Kidney (tissue), 14 donors: ENCODE measurements around the gene SULT4A1. TPM values are rescaled to one million over a fixed set of nuclear protein-coding genes. Genes with fewer than 3 reads are reported as not detected.
"Not testable (repeated sequence)": the region's sequence is repeated elsewhere in the genome, so short reads cannot be mapped to it uniquely, and the experiment has no call there.

Source experiments
- DNase-seq, 5 donors: peaks; one replicate each; pipeline ENCODE4 v3.0.0-alpha.2; 2013 to 2020
- FAIRE-seq: peaks from 2 replicates; lab custom pipeline; 2012; peaks lifted over from hg19 to GRCh38; lab: Jason Lieb, UNC
- H3K27ac ChIP-seq, 2 donors: one replicate each; pipeline ENCODE4 v1.7.0; 2013; ENCODE audit warnings: low read depth in 2 of 2, low read length in 2 of 2, inconsistent platforms in 1 of 2
- H3K27me3 ChIP-seq: one replicate; pipeline ENCODE4 v1.7.1; 2013; ENCODE audit warnings: low read length, inconsistent platforms; ENCODE audit not compliant: control insufficient read depth, insufficient read depth
- H3K36me3 ChIP-seq, 3 donors: one replicate each; pipeline versions ENCODE4 v1.7.0 to v1.7.1; 2013; ENCODE audit warnings: low read length in 3 of 3, control low read depth in 1 of 3, inconsistent platforms in 1 of 3; ENCODE audit not compliant: insufficient read depth in 3 of 3, control insufficient read depth in 2 of 3
- H3K4me1 ChIP-seq, 3 donors: one replicate each; pipeline versions ENCODE4 v1.7.0 to v1.7.1; 2013; ENCODE audit warnings: low read length in 3 of 3, inconsistent platforms in 1 of 3, low read depth in 1 of 3; ENCODE audit not compliant: control insufficient read depth in 2 of 3, insufficient read depth in 2 of 3
- H3K4me3 ChIP-seq, 3 donors: one replicate each; pipeline versions ENCODE4 v1.7.0 to v1.8.1; 2013; ENCODE audit warnings: low read length in 3 of 3, control low read depth in 1 of 3, inconsistent platforms in 1 of 3
- H3K9ac ChIP-seq, 3 donors: one replicate each; pipeline versions ENCODE4 v1.7.0 to v1.7.1; 2013; ENCODE audit warnings: low read length in 3 of 3, control low read depth in 1 of 3, inconsistent platforms in 1 of 3
- H3K9me3 ChIP-seq, 3 donors: one replicate each; pipeline versions ENCODE4 v1.7.0 to v1.7.1; 2013; ENCODE audit warnings: low read length in 3 of 3, control low read depth in 1 of 3, inconsistent platforms in 1 of 3; ENCODE audit not compliant: control insufficient read depth in 2 of 3, insufficient read depth in 1 of 3
- CTCF ChIP-seq: IDR thresholded peaks from 3 replicates; pipeline ENCODE4 v1.5.1; 2012; ENCODE audit warnings: mild to moderate bottlenecking, moderate library complexity, borderline replicate concordance; ENCODE audit not compliant: insufficient read depth; ENCODE audit errors: extremely low read depth
- intact Hi-C: fragments of 100-400 bp; cut with DNase I; formaldehyde crosslinking; loops from one replicate; pipeline ENCODE4 v1.11.1; 2022
- polyA plus RNA-seq: library from polyadenylated mRNA; stranded (reverse); fragments of 350-450 nt; fragmentation: Illumina TruSeq; extraction: RNeasy Lipid Tissue Mini Kit (QIAGEN cat#74804); gene quantifications from one replicate; pipeline ENCODE4 v1.2.3, GENCODE V29; 2014; ENCODE audit warnings: low read depth, low replicate concordance; ENCODE audit not compliant: insufficient read depth
- total RNA-seq: library from RNA; stranded (reverse); fragmentation: NEBNext Ultra II Directional; extraction: Animal tissue kit (Norgen Biotek cat#: 25700); gene quantifications from one replicate; pipeline ENCODE4 v1.2.1, GENCODE V29; 2021
- donor health status: control.
- donor health status: control.
- donor health status: control.
- donor health status: control.
- donor health status: control.
- donor health status: DM: yes; HTN: yes; CAD: no.
- donor health status: Normal renal cell carcinoma (clear cell type).

SULT4A1 gene
- total and polyA plus RNA-seq, 2 donors from 2014 or later = 0.52 to 0.57 TPM

GRCh38 chr22:43876866-43877509 is 14.7 kb upstream of the SULT4A1 start:
- H3K9me3 ChIP-seq = no peaks in the 10 kb centered on the region
- DNase-seq = peak in 2 of 5 donors; percentile 11 to 25
- TF ChIP-seq CTCF = no peak
- H3K4me1 ChIP-seq = no peaks in the 10 kb centered on the region
- H3K9ac ChIP-seq = no peak overlapping the region
- intact Hi-C loops = no loop called here
- FAIRE-seq = no peak
- H3K27me3 ChIP-seq = no peaks in the 10 kb centered on the region
- H3K27ac ChIP-seq = no peak overlapping the region
- H3K36me3 ChIP-seq = no peaks in the 10 kb centered on the region
- no peak overlapping the region for H3K4me3 ChIP-seq

DNA sequence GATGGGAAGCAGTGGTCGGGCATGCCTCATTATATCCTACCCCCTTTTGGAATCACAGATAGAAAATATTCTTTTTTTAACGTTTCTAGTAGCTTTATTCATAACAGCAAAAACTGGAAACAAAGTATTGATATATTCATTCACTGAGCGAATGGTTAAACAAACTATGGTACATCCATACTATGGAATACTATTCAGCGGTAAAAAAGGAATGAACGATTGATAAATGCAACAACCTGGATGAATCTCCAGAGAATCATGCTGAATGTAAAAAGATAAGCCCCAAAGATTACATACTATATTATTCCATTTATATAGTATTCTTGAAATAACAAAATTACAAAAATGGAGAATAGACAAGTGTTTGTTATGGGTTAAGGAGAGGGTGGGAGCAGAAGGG is 7.5 kb upstream of the SULT4A1 start:
- peaks cover 0 to 4% (median 0%) of the 10 kb centered on the region in 3 donors for H3K9me3 ChIP-seq
- no peaks in the 10 kb centered on the region for H3K4me1 ChIP-seq
- no peak for TF ChIP-seq CTCF
- FAIRE-seq (no peak), DNase-seq (no peak)
- no peak overlapping the region for H3K4me3 ChIP-seq
- H3K27me3 ChIP-seq = no peaks in the 10 kb centered on the region
- no peak overlapping the region for H3K9ac ChIP-seq
- no peak overlapping the region for H3K27ac ChIP-seq
- intact Hi-C loops = no loop called here
- H3K36me3 ChIP-seq = no peaks in the 10 kb centered on the region

- H3K9ac ChIP-seq, H3K27ac ChIP-seq, FAIRE-seq, H3K4me1 ChIP-seq, intact Hi-C loops, H3K36me3 ChIP-seq, H3K27me3 ChIP-seq, H3K9me3 ChIP-seq, H3K4me3 ChIP-seq: not testable (repeated sequence)
- DNase-seq = peak in 2 of 5 donors; percentile 6
Measured at GRCh38 chr22:43869001-43869400, 6.7 kb upstream of the SULT4A1 start.

DNA sequence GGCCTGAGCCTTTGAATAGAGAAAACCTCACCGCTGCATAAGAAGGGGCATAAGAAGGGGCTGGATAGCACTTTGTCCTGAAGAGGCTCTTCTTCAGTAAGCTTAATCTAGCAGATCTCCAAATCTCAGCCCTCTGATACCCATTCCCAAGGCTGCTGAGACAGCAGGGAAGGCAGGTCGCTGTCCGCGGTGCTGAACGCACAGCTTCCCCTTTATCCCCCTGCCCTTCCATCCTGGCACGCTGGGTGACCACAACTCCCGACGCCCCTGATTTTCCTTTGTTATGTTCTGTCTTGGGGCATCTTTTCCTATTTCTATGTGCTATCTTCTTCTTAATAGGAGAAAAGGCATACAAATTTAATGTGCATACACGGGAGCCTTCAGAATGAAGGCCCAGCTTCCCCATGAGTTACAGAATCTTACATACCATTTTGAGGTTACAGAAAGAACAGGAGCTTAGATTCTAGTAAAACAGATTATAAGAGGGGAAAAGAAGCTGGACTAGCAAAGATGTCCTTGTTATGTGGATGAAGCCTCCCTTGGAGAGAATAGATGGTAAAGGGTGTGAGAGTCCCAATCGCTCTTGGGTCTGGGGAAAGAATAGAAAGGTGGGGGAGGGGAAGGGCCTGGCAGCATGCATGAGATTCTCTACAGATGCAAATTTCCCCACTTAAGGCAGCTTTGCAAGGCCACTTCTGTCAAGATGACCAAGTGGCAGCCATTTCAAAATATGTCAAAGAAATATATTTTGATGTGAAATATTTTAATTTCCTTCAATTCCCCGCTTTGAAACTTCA is 5.7 kb upstream of the SULT4A1 start:
- peaks cover 0 to 4% (median 0%) of the 10 kb centered on the region in 3 donors for H3K9me3 ChIP-seq
- FAIRE-seq = no peak

More for the DNA sequence above, 5.7 kb upstream of the SULT4A1 start:
- Histone ChIP-seq H3K27ac (no peak overlapping the region), H3K27me3 (no peaks in the 10 kb centered on the region), H3K9ac (no peak overlapping the region), H3K4me3 (no peak overlapping the region), H3K36me3 (no peaks in the 10 kb centered on the region), H3K4me1 (no peaks in the 10 kb centered on the region)
- no peak for TF ChIP-seq CTCF
- intact Hi-C loops = no loop called here
- peak; percentile 79 to 92 (median 87) for DNase-seq
